Loucy (cell line): ENCODE measurements around the gene CDK18.

ENCODE experiments used
- CTCF ChIP-seq: fragments of 200-600 bp; sonication (generic); conservative IDR thresholded peaks from 2 replicates; pipeline ENCODE4 v1.5.1; 2014; ENCODE audit warnings: mild to moderate bottlenecking, antibody characterized with exemption, low read length
- EZH2phosphoT487 ChIP-seq: fragments of 200-600 bp; IDR thresholded peaks from 2 replicates; pipeline ENCODE4 v1.6.1; 2018; ENCODE audit warnings: antibody characterized with exemption, mild to moderate bottlenecking, moderate library complexity, borderline replicate concordance

DNA sequence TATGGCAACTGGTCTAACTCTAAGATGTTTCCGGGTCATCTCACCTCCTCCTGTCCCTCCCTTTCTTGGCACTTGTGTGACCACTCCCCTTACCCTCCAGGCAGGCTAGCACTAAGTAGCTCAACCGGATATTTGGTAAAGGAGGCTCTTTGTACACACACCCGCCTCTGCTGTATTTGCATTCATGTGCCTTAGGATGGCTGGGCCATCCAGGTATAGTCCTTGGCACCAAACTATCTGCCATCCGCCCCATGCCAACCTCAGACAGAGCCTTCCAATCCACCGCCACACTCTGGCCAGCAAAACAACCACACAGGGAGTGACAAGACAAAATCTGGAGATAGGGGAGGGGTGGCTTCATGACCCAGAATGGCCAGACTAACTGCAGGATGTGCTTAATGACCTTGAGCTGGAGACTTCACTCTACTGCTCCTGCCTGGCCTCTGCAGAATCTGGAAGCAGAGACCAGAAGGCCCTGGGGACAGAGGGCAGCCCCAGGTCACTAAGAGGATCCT, 59.5 kb downstream of the CDK18 start:
- TF ChIP-seq CTCF = no peak
- TF ChIP-seq EZH2phosphoT487 = no peak
